ENCODE data around the gene FBXL15. TPM values are rescaled to one million over a fixed set of nuclear protein-coding genes. Genes with fewer than 3 reads are reported as not detected.

The FBXL15 gene
- total RNA-seq, 4 donors from 2014 or later = 13.4 to 34.0 (median 27.2) TPM

GRCh38 chr10:102461187-102462054, 40.8 kb downstream of the FBXL15 start:
- Histone ChIP-seq H3K4me1 (peaks cover 15 to 26% of the 10 kb centered on the region in 2 donors), H3K27me3 (no peaks in the 10 kb centered on the region), H3K9me3 (no peaks in the 10 kb centered on the region), H3K36me3 (no peaks in the 10 kb centered on the region), H3K27ac (peak overlapping the region in 1 of 3 donors; percentile 34), H3K4me3 (replicated peaks in 1 of 3) (peak overlapping the region in 1 of 3 donors; percentile 55)
- peak in 1 of 2 donors; percentile 63 for TF ChIP-seq POLR2A (IDR thresholded peaks at IDR 0.05)
- no peak for TF ChIP-seq CTCF (IDR thresholded peaks at IDR 0.05)
- intact Hi-C loops (cut with DNase I) = no loop called here
- peak; percentile 97 for DNase-seq
- WGBS, 2 donors = 3 to 7% methylated on average over 27 to 49 of the region's 54 CpGs

GRCh38 chr10:102462512-102463054, 41.9 kb downstream of the FBXL15 start:
- H3K27ac ChIP-seq = peak overlapping the region in 2 of 3 donors; percentile 45 to 48
- H3K9me3 ChIP-seq = no peaks in the 10 kb centered on the region
- intact Hi-C loops (cut with DNase I) = no loop called here
- no peaks in the 10 kb centered on the region for H3K27me3 ChIP-seq
- TF ChIP-seq POLR2A (IDR thresholded peaks at IDR 0.05) (no peak), CTCF (IDR thresholded peaks at IDR 0.05) (no peak)
- H3K4me3 ChIP-seq (replicated peaks in 1 of 3) = no peak overlapping the region
- DNase-seq = no peak
- 72 to 78% methylated on average over 6 of the region's 6 CpGs for WGBS, 2 donors
- peaks cover 15 to 25% of the 10 kb centered on the region in 2 donors for H3K4me1 ChIP-seq
- H3K36me3 ChIP-seq = no peaks in the 10 kb centered on the region

- H3K27me3 ChIP-seq = no peaks in the 10 kb centered on the region
- 78 to 88% methylated on average over 10 of the region's 10 CpGs for WGBS, 2 donors
- H3K4me3 ChIP-seq (replicated peaks in 1 of 3) = no peak overlapping the region
- no peak for DNase-seq
- H3K4me1 ChIP-seq = peaks cover 15 to 29% of the 10 kb centered on the region in 2 donors
- H3K27ac ChIP-seq = peak overlapping the region in 1 of 3 donors; percentile 48
- TF ChIP-seq POLR2A (IDR thresholded peaks at IDR 0.05) (no peak), CTCF (IDR thresholded peaks at IDR 0.05) (no peak)
- H3K9me3 ChIP-seq = no peaks in the 10 kb centered on the region
- intact Hi-C loops (cut with DNase I) = no loop called here
- H3K36me3 ChIP-seq = no peaks in the 10 kb centered on the region
Measured at GRCh38 chr10:102463983-102464382, 43.3 kb downstream of the FBXL15 start.

GRCh38 chr10:102465466-102465865, 44.8 kb downstream of the FBXL15 start:
- no peak overlapping the region for H3K27ac ChIP-seq
- no peak overlapping the region for H3K4me3 ChIP-seq (replicated peaks in 1 of 3)
- intact Hi-C loops (cut with DNase I) = no loop called here
- H3K4me1 ChIP-seq = peaks cover 15 to 34% of the 10 kb centered on the region in 2 donors
- H3K27me3 ChIP-seq = no peaks in the 10 kb centered on the region
- H3K9me3 ChIP-seq = no peaks in the 10 kb centered on the region
- H3K36me3 ChIP-seq = no peaks in the 10 kb centered on the region
- no peak for TF ChIP-seq CTCF (IDR thresholded peaks at IDR 0.05)
- no peak for TF ChIP-seq POLR2A (IDR thresholded peaks at IDR 0.05)
- no peak for DNase-seq
- WGBS, 2 donors = 69 to 72% methylated on average over 3 of the region's 3 CpGs

- DNase-seq = no peak
- H3K4me3 ChIP-seq (replicated peaks in 1 of 3) = no peak overlapping the region
- peaks cover 3 to 25% of the 10 kb centered on the region in 2 donors for H3K4me1 ChIP-seq
- 89 to 96% methylated on average over 6 of the region's 6 CpGs for WGBS, 2 donors
- H3K36me3 ChIP-seq = no peaks in the 10 kb centered on the region
- H3K9me3 ChIP-seq = no peaks in the 10 kb centered on the region
- H3K27me3 ChIP-seq = no peaks in the 10 kb centered on the region
- TF ChIP-seq CTCF (IDR thresholded peaks at IDR 0.05) (no peak), POLR2A (IDR thresholded peaks at IDR 0.05) (no peak)
- intact Hi-C loops (cut with DNase I) = no loop called here
- no peak overlapping the region for H3K27ac ChIP-seq
Measured at GRCh38 chr10:102467318-102467717, 46.7 kb downstream of the FBXL15 start.

Measured in thyroid gland (tissue), 4 donors.